GM18502 (cell line): Measurements from ENCODE around the gene TRIM10.
"Not testable (repeated sequence)": the region's sequence is repeated elsewhere in the genome, so short reads cannot be mapped to it uniquely, and the experiment has no call there.

Experiments
- ATAC-seq: cut with Tn5 transposase; IDR thresholded peaks from one replicate; pipeline ENCODE4 v1.9.1; 2021; ENCODE audit warnings: mild to moderate bottlenecking; ENCODE audit not compliant: unreplicated experiment, poor library complexity

The TRIM10 gene

DNA sequence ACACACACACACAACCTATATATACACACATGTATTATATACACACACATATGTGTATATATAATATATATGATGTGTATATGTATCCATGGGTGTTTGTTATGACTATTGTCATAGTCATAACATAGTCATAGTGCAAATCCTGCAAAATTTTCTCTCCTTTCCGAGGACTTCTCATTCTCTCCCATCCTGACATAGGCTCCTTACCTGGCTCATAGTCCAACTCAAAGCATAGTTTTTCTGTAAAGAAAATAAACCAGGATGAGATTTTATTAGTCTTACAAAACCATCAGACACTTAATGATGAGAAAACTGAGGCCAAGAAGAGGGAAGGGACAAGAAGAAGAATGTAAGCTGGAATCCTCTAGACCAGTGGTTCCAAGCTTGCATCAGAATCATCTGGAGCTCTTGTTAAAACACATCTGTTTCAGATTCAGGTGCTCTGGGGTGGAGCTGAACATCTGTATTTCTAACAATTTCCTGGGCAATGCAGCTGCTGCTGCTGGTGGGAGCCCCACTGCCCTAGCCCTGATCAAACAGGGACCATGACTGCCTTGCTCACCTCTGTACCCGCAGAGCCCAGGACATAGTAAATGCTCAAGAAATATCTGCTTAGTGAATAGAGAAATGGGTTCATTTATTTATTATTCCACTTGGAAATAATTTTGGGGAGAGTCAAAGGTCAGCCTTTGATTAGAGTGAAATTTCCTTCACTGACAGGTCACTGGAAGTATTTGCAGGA, 5.3 kb downstream of the TRIM10 start:
- no peak for ATAC-seq

GRCh38 chr6:30154709-30155519, 6.1 kb downstream of the TRIM10 start:
- no peak for ATAC-seq

DNA sequence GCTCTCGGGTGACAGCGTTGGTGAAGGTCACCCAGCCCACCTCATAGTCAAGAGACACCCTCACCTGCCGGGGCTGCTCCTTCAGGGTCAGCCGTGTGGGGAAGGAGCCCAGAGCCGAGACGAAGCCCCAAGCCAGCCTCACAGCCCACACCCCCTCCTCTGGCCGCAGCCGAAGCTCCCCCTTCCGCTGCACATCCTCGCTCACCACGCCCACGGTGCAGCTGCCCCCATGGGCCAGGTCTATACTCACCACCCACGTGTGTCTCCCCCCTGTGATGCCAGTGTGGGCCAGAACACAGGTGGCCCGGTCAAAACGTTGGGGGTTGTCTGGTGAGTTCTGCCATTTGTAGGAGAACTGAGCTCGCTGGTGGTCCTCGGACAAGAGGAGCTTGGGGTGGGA, 7.0 kb downstream of the TRIM10 start:
- ATAC-seq: no peak

DNA sequence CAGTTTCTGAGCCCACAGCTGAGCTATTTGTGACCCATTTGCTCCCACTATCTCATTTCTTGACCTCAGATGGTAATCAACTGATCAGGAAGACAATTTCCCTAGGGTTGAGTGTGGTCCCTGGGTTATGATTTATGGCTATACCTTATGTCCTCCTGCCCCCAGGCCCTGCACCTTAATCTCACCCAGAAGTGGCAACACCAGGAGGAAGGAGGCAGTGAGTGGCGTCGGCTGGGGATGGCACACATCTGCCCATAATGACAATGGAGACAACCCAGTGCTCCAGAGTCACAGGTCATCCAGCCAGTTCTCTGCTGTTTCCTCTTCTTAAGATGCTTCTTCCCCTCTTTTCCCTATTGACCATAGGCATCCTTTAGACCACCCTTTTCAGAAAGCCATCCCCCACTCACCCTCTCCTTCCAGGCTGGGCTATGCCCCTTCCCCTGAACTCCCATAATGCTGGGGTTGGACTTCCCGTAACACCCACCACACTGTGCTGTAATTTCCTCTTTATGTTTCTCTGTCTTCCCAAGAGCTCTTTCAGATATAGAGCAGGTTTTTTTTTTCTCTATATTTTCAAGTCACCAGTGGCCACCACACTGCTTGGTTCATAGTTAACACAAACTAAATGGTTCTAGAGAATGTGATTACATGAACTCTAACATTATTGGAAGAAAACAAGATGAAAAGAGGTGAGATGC, 8.0 kb downstream of the TRIM10 start:
- no peak for ATAC-seq

- ATAC-seq: no peak
Measured at GRCh38 chr6:30152016-30152673, 8.9 kb downstream of the TRIM10 start.

- ATAC-seq: no peak
Measured at GRCh38 chr6:30151580-30151979, 9.4 kb downstream of the TRIM10 start.

DNA sequence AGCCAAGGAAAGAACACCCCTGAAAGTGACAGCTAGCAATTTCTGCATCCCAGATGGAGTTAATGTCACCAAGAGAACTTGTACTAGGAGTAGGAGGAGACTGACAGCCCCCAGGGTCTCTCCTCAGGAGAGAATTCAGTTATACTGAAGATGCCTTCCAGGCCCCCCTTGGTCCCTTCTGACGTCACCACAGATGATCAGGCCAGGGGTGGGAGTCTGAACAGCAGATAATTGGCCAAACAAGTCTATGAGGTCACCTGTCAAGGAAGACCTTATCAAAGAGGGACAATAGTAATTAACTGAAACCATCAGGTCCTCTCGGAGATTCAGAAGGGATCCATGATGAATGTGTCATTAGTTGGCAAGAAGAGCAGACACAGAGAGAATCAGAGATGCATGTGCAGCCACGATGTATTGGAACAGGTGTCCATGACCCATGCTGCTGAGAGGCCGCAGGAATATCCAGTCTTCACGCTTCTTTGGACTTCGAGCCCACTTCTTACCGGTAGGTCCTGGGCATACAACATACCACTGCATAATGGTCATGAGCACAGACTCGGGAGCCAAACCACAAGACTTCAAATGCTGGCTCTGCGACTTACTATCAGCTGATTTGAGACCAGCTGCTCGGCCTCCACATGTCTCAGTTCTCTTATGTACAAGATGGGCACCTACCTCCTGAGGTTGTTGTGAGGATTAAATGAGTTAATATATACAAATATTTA, 10.2 kb downstream of the TRIM10 start:
- no peak for ATAC-seq

DNA sequence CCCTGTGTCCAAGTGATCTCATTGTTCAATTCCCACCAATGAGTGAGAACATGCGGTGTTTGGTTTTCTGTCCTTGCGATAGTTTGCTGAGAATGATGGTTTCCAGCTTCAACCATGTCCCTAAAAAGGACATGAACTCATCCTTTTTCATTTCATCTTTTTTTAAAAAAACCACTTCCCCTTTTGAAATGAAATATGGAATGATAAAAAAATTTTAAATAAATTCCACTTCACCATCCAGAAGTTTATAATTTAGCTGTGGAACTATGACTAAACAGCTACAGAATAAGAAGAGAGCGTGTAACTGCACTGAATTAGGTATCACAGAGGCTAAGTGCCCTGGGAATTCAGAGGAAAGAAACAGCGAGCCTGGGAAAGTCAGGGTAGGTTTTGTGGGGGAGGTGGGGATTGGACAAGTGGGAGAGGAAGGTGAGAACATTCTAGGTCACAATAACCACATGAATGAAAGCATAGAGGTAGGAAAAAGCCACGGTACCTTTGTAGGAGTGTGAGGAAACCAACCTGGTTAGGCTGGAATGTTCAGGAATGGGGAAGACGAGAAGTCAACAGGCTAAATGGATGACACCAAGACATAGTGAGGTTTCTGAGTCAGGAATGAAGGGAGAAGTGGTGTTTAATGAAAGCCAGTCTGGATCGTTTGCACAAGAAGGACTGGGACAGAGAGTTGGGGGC, 11.0 kb downstream of the TRIM10 start:
- ATAC-seq: no peak

DNA sequence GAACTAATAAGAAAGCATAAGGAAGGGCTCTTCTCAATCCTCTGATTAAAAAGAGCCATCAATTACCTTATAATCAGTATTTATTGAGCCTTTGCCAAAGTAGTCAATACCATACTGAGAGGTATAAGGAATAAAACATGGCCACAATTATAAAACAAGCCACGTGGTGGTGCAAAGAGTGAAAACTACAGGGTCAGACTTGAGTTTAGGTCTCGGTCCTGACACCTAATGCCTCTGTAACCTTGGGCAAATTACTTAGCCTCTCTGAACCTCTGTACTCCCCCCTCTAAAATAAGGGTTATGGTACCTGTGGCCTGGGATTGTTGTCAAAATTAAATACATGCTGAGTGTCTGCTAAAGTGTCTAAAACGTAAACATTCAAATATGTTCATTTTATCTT, 11.8 kb downstream of the TRIM10 start:
- ATAC-seq: no peak

DNA sequence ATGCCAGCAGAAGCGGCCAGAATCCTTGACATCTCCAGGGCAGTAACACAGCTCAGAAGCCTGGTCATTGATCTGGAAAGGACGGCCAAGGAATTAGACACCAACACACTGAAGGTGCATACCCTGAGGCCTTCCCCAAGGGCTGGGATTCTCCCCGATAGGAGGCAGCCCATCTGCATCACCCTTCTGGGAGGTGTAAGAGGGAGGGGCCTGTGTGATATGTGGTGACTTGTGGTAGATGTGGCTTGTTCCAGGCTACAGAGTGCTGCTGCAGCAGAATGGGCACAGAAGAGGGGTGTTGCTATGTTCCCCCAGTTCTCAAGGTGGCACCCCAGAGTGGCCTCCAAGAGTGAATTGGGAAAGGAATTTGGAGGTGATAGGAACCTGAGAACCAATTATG, 13.9 kb downstream of the TRIM10 start:
- ATAC-seq: no peak

DNA sequence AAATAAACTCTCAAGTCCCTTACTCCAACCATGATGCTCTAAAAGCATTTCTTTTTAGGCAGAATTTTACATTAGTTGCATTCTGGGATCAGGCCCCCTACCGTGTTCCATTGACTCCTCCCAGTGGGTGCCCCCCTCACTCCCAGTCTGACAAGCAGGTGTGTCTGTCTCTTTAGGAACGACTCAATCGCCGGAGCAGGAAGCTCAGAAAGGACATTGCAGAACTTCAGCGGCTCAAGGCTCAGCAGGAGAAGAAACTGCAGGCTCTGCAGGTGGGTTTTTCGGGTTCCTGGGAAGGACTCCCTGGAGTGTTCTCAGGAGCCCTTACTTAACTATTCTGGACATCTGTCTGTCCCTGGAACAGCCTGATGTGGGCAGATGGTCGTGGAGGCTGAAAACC, 15.2 kb downstream of the TRIM10 start:
- no peak for ATAC-seq

DNA sequence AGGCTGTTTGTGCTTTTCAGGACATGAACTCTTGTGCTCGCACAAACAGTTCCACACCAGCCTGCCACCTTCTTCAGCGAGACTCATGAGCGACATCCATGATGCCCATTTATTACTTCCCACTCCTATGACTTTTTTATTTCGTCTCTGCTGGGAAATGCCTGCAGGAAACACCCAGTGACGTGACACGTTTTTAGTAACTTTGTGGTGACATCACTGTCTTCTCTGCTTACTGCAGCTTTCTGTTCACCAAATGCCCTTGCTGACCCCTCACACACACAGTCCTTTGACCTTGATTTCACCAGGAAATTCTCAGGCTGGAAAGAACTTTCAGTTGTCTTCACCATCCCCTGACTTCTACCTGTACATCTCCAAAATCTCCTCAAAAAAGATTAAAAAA, 16.2 kb downstream of the TRIM10 start:
- no peak for ATAC-seq

DNA sequence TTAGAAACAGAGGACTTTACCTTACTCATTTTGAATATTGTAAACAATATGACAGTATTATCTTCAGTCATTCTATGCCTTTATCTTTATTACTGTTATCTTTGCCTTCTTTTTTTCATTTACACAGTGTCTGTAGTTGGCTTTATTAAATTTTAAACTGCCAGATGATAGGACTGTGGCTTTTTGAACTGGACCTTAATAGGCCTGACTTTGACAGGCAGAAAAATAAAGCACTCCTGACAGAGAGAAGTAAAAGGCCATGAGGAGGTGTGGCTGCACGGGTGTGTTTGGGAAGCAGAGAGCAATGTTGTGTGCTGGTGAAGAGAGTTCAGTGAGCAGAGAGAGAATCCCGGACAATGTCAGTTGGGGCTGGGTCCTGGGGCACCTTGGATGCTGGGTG, 17.2 kb downstream of the TRIM10 start:
- ATAC-seq: no peak

DNA sequence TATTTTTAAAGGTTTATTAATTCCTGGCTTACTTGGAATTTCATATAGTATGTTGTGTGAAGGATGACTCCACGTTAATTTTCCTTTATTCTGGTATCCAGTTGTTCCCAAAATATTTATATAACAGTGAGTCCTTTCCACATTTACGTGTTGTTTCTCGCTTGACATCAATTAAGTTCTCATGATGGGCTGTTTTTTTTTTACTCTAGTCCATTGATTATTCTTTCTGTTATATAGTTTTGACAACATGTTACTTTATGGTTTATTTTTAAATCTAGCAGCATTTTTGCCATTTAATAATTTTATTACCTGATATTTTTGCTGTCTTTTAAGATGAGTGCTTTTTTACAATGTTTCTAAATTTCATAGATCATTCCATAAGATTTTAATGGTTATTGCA, 18.3 kb downstream of the TRIM10 start:
- ATAC-seq: no peak

DNA sequence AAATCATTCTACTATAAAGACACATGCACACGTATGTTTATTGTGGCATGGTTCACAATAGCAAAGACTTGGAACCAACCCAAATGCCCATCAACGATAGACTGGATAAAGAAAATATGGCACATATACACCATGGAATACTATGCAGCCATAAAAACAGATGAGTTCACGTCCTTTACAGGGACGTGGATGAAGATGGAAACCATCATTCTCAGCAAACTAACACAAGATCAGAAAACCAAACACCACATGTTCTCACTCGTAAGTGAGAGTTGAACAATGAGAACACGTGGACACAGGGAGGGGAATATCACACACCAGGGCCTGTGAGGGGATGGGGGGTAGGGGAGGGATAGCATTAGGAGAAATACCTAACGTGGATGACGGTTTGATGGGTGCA, 20.8 kb downstream of the TRIM10 start:
- ATAC-seq: not testable (repeated sequence)

DNA sequence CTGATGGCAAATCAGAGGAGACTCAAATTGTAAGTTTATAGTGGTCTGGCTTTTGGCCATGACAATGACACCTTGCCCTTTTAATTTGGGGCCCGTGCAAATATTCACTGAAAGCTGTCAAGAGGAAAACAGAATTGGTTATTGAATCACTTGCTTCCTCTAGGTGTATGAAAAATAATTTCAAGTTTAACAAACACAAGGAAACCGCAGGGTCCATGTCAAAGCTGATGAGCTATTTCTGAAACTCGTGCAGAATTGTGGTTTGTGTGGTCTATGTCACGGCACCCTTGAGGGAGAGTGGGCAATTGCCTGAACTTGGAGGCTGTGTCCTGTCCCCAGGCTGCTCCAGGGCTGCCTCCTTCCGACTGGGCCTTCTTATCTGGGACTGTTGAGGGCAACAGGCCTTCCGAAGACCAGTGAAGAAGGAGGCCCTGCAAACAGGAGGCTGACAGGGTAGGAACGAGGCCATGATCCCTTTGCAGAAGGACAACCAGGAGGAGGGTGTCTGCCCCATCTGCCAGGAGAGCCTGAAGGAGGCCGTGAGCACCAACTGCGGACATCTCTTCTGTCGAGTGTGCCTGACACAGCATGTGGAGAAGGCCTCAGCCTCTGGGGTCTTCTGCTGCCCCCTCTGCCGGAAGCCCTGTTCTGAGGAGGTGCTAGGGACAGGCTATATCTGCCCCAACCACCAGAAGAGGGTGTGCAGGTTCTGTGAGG, 24.3 kb downstream of the TRIM10 start:
- no peak for ATAC-seq

GRCh38 chr6:30135757-30136156, 25.3 kb downstream of the TRIM10 start, which contains the start of gene TRIM40:
TSS of gene TRIM40 (plus strand) at chr6:30136140. CDS start at chr6:30137037, 897 bp downstream.
- no peak for ATAC-seq

GRCh38 chr6:30135147-30135546, 25.9 kb downstream of the TRIM10 start:
- ATAC-seq: no peak
